ENCODE results near the gene AP4M1. TPM values are rescaled to one million over a fixed set of nuclear protein-coding genes. Genes with fewer than 3 reads are reported as not detected.

AP4M1 gene
- total and polyA plus RNA-seq, 9 of the 15 experiments (the other 6 are each of a cell fraction or from before 2014, with no cell fraction given) = 1.3 to 30.9 (median 14.1) TPM

DNA sequence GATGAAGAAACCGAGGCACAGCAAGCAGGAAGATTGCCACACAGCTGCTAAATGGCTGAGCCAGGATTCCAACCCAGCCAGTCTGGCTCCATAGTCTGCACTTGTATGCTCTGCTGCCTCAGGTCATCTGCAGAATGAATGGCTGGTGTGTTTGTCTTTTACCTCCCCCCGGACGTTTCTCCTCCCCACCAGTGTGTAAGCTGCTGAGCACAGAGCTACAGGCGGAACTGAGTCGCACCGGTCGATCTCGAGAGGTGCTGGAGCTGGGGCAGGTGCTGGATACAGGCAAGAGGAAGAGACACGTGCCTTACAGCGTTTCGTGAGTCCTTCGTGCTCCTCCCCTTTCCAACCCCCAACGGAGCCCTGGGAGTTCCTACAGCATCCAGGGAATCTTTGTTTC lies 20.6 kb downstream of the AP4M1 start (continued):
- TF ChIP-seq, protein P1, sequence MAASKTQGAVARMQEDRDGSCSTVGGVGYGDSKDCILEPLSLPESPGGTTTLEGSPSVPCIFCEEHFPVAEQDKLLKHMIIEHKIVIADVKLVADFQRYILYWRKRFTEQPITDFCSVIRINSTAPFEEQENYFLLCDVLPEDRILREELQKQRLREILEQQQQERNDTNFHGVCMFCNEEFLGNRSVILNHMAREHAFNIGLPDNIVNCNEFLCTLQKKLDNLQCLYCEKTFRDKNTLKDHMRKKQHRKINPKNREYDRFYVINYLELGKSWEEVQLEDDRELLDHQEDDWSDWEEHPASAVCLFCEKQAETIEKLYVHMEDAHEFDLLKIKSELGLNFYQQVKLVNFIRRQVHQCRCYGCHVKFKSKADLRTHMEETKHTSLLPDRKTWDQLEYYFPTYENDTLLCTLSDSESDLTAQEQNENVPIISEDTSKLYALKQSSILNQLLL (CRISPR knock-in tag; IDR thresholded peaks at IDR 0.05; ENCODE audit: borderline replicate concordance) = no peak
- TF ChIP-seq BHLHE40 (IDR thresholded peaks at IDR 0.05; ENCODE audit: low read length) (peak; percentile 81), NCOA2 (IDR thresholded peaks at IDR 0.05; ENCODE audit: partially characterized antibody in 2 of 2) (no peak)

DNA sequence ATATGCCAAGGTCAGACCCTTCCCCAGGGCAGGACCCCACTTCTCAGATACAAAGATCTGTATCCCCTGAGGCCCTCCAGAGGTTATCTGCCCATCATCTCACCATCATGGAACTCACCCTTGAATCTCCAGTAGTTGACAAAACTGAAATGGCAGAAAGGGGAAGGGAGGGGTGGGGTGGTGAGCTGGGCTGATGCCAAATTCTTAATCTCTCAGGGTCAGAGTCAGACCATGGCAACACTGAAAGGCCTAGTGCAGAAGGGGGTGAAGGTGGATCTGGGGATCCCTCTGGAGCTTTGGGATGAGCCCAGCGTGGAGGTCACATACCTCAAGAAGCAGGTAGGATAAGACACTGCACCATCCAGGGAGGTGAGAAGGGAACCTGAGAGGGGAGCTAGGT lies 21.1 kb downstream of the AP4M1 start:
- Histone ChIP-seq H3K36me3 (ENCODE audit: control insufficient read depth, insufficient read depth, low read length) (no peaks in the 10 kb centered on the region; the same call in 2 of the 3 replicates), H3K4me2 (ENCODE audit: insufficient read depth, low read length) (peak overlapping the region; percentile 36), H2AFZ (ENCODE audit: low read depth, low read length) (peak overlapping the region; percentile 71), H3K27ac (ENCODE audit: extremely low read depth, low read depth, low read length) (peak overlapping the region; percentile 65), H3K9me3 (replicated peaks; ENCODE audit: control insufficient read depth, insufficient read depth, low read depth, low read length) (no peaks in the 10 kb centered on the region), H3K4me1 (replicated peaks in 1 of 2; ENCODE audit: control insufficient read depth in 2 of 2, insufficient read depth in 2 of 2, low read length in 2 of 2) (peaks cover 35 to 69% of the 10 kb centered on the region in 2 experiments), H3K79me2 (ENCODE audit: control insufficient read depth, insufficient read depth, low read length) (peaks cover 36% of the 10 kb centered on the region), H3K27me3 (ENCODE audit: control insufficient read depth in 2 of 2, insufficient read depth in 2 of 2, low read length in 2 of 2) (no peaks in the 10 kb centered on the region), H3K9ac (ENCODE audit: insufficient read depth in 1 of 2, low read depth in 2 of 2, low read length in 2 of 2) (peak overlapping the region in 1 of 2 experiments; percentile 85; a peak in 2 of 4 replicates), H3K4me3 (no peak overlapping the region), H3K9me1 (ENCODE audit: control insufficient read depth, insufficient read depth, low read length) (no peaks in the 10 kb centered on the region), H4K20me1 (replicated peaks; ENCODE audit: control insufficient read depth, insufficient read depth, low read length) (0 out of 2 replicates have a peak, but pooled peaks cover 4% of the 10 kb centered on the region)
- ChIA-PET CTCF (ENCODE audit: low intra/inter-chr PET ratio) (no interaction called here), POLR2A (interaction anchor here (0.6 to 5.7 kb wide), 5 partner anchors 19 to 618 kb away, joined by 3 to 45 read pairs (median 3); partner anchors contain the start of genes AP4M1, MCM7 and ZNF3)
- FAIRE-seq (no peak), ATAC-seq (no peak), DNase-seq (ENCODE audit: extremely low read depth in 1 of 4, low spot score in 3 of 4) (peak in 3 of 4 experiments; percentile 21 to 71 (median 61))
- WGBS (ENCODE audit: insufficient coverage, low coverage, missing lambda C conversion rate) = 64% methylated on average over 1 of the region's 1 CpG
- intact Hi-C loops (cut with micrococcal nuclease) (no loop called here), in situ Hi-C loops (cut with MboI) (no loop called here)
- no TSS peak for BruUV-seq (replicated peaks)
- TF ChIP-seq CTBP1 (IDR thresholded peaks at IDR 0.05; ENCODE audit: borderline replicate concordance) (0 out of 2 replicates have a peak, but pooled peaks have one; percentile 37), NFRKB (IDR thresholded peaks at IDR 0.05; ENCODE audit: low read depth) (no peak), KDM2B (CRISPR knock-in tag; IDR thresholded peaks at IDR 0.05) (no peak), DPF2 (IDR thresholded peaks at IDR 0.05) (peak; percentile 31; the same call in 1 of the 2 replicates), POLR2A (conservative IDR thresholded peaks at IDR 0.05) (no peak), CBFB (CRISPR knock-in tag; IDR thresholded peaks at IDR 0.05) (no peak), NR2C1 (IDR thresholded peaks at IDR 0.05) (no peak), NR2C1 (tag; IDR thresholded peaks at IDR 0.05) (no peak)
- TF ChIP-seq, protein P2, sequence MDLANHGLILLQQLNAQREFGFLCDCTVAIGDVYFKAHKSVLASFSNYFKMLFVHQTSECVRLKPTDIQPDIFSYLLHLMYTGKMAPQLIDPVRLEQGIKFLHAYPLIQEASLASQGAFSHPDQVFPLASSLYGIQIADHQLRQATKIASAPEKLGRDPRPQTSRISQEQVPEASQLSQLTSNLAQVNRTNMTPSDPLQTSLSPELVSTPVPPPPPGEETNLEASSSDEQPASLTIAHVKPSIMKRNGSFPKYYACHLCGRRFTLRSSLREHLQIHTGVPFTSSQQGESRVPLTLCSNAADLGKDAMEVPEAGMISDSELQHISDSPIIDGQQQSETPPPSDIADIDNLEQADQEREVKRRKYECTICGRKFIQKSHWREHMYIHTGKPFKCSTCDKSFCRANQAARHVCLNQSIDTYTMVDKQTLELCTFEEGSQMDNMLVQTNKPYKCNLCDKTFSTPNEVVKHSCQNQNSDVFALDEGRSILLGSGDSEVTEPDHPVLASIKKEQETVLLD (IDR thresholded peaks at IDR 0.05) = peak; percentile 46; the same call in 1 of the 2 replicates
- TF ChIP-seq, protein P3, sequence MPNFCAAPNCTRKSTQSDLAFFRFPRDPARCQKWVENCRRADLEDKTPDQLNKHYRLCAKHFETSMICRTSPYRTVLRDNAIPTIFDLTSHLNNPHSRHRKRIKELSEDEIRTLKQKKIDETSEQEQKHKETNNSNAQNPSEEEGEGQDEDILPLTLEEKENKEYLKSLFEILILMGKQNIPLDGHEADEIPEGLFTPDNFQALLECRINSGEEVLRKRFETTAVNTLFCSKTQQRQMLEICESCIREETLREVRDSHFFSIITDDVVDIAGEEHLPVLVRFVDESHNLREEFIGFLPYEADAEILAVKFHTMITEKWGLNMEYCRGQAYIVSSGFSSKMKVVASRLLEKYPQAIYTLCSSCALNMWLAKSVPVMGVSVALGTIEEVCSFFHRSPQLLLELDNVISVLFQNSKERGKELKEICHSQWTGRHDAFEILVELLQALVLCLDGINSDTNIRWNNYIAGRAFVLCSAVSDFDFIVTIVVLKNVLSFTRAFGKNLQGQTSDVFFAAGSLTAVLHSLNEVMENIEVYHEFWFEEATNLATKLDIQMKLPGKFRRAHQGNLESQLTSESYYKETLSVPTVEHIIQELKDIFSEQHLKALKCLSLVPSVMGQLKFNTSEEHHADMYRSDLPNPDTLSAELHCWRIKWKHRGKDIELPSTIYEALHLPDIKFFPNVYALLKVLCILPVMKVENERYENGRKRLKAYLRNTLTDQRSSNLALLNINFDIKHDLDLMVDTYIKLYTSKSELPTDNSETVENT (CRISPR knock-in tag; IDR thresholded peaks at IDR 0.05) = no peak
- TF ChIP-seq, protein P4, sequence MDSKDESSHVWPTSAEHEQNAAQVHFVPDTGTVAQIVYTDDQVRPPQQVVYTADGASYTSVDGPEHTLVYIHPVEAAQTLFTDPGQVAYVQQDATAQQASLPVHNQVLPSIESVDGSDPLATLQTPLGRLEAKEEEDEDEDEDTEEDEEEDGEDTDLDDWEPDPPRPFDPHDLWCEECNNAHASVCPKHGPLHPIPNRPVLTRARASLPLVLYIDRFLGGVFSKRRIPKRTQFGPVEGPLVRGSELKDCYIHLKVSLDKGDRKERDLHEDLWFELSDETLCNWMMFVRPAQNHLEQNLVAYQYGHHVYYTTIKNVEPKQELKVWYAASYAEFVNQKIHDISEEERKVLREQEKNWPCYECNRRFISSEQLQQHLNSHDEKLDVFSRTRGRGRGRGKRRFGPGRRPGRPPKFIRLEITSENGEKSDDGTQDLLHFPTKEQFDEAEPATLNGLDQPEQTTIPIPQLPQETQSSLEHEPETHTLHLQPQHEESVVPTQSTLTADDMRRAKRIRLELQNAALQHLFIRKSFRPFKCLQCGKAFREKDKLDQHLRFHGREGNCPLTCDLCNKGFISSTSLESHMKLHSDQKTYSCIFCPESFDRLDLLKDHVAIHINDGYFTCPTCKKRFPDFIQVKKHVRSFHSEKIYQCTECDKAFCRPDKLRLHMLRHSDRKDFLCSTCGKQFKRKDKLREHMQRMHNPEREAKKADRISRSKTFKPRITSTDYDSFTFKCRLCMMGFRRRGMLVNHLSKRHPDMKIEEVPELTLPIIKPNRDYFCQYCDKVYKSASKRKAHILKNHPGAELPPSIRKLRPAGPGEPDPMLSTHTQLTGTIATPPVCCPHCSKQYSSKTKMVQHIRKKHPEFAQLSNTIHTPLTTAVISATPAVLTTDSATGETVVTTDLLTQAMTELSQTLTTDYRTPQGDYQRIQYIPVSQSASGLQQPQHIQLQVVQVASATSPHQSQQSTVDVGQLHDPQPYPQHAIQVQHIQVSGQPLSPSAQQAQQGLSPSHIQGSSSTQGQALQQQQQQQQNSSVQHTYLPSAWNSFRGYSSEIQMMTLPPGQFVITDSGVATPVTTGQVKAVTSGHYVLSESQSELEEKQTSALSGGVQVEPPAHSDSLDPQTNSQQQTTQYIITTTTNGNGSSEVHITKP (IDR thresholded peaks at IDR 0.05; ENCODE audit: partially characterized antibody) = peak; percentile 55

Data from K562 (cell line).